Measurements from ENCODE around the gene MBNL1. TPM values are rescaled to one million over a fixed set of nuclear protein-coding genes. Genes with fewer than 3 reads are reported as not detected.

MBNL1 gene
- polyA plus RNA-seq (56.4 to 71.2 TPM (median 58.3 TPM) in 3 replicates), polyA minus RNA-seq (98.5 to 233 TPM (median 221 TPM) in 3 replicates)
- 46.2 TPM for polyA plus RNA-seq (2011; ENCODE audit: low read depth)
- polyA plus RNA-seq (2011; cell fraction: cytosol; rRNA removed) = 49.0 and 54.8 TPM in 2 replicates
- polyA plus RNA-seq (2011; cell fraction: nucleus; rRNA removed) = 76.5 and 82.3 TPM in 2 replicates
- polyA plus RNA-seq (2012; ENCODE audit: low replicate concordance) = 26.3 and 45.5 TPM in 2 replicates
- polyA minus RNA-seq (2011; cell fraction: cytosol; rRNA and poly(A)+ RNA removed) = 130 TPM
- polyA minus RNA-seq (2011; cell fraction: nucleus; rRNA and poly(A)+ RNA removed) = 153 and 237 TPM in 2 replicates

GRCh38 chr3:152268555-152269055 lies at the start of gene MBNL1:
Gene MBNL1, plus strand, starts transcription at chr3:152268929. Its CDS starts 31,265 bp downstream, at chr3:152300194.
- H3K4me3 ChIP-seq (ENCODE audit: control insufficient read depth in 2 of 3, extremely low read depth in 1 of 3, insufficient read depth in 2 of 3, low read depth in 1 of 3, low read length in 3 of 3) = peak within 1 kb of the TSS; percentile 71 to 90 (median 89)
- peaks cover 39% of the 10 kb centered on the region for H3K4me1 ChIP-seq (ENCODE audit: control insufficient read depth, extremely low read depth, insufficient read depth, low read length)
- H3K9me3 ChIP-seq (ENCODE audit: control insufficient read depth, low read depth, low read length) = no peaks in the 10 kb centered on the region
- no peak for DNase-seq (ENCODE audit: low read depth, low spot score)
- peaks cover 46% of the 10 kb centered on the region for H3K79me2 ChIP-seq (ENCODE audit: control insufficient read depth, insufficient read depth, low read length)
- H3K36me3 ChIP-seq (ENCODE audit: control insufficient read depth in 2 of 2, extremely low read depth in 1 of 2, insufficient read depth in 2 of 2, low read length in 2 of 2) = no peaks in the 10 kb centered on the region
- no peaks in the 10 kb centered on the region for H4K20me1 ChIP-seq (ENCODE audit: control insufficient read depth, extremely low read depth, insufficient read depth, low read length)
- no peaks in the 10 kb centered on the region for H3K9me1 ChIP-seq (ENCODE audit: control insufficient read depth, extremely low read depth, insufficient read depth, low read length)
- peak within 1 kb of the TSS; percentile 72 for H2AFZ ChIP-seq (ENCODE audit: control insufficient read depth, low read length)
- peak within 1 kb of the TSS; percentile 85 for H3K27ac ChIP-seq (ENCODE audit: control insufficient read depth, insufficient read depth, low read length)
- peak within 1 kb of the TSS; percentile 90 for H3K4me2 ChIP-seq (ENCODE audit: control insufficient read depth, extremely low read depth, insufficient read depth, low read depth, low read length)
- no peaks in the 10 kb centered on the region for H3K27me3 ChIP-seq (ENCODE audit: control insufficient read depth, extremely low read depth, insufficient read depth, low read length)
- FAIRE-seq = no peak
- TF ChIP-seq CTCF (optimal IDR thresholded peaks at IDR 0.05 in 1 of 3, IDR thresholded peaks at IDR 0.05 in 1 of 3, conservative IDR thresholded peaks at IDR 0.05 in 1 of 3; ENCODE audit: extremely low read depth in 1 of 3, insufficient read depth in 2 of 3, low read length in 3 of 3) (peak in 1 of 3 experiments; percentile 12), EZH2 (IDR thresholded peaks at IDR 0.05; ENCODE audit: low read length) (no peak)
- H3K9ac ChIP-seq (ENCODE audit: control insufficient read depth, extremely low read depth, insufficient read depth, low read length) = peak within 1 kb of the TSS; percentile 87
- dilution Hi-C loops (cut with MboI; ENCODE audit: extremely low pct_ligation_motif_present, low sequenced_read_pairs) = no loop called here

GRCh38 chr3:152219216-152219615 lies 49.5 kb upstream of the MBNL1 start:
- DNase-seq (ENCODE audit: low read depth, low spot score) (no peak), FAIRE-seq (no peak)
- Histone ChIP-seq H2AFZ (ENCODE audit: control insufficient read depth, low read length) (no peak overlapping the region), H3K27me3 (ENCODE audit: control insufficient read depth, extremely low read depth, insufficient read depth, low read length) (no peaks in the 10 kb centered on the region), H3K4me2 (ENCODE audit: control insufficient read depth, extremely low read depth, insufficient read depth, low read depth, low read length) (no peak overlapping the region), H3K36me3 (ENCODE audit: control insufficient read depth in 2 of 2, extremely low read depth in 1 of 2, insufficient read depth in 2 of 2, low read length in 2 of 2) (no peaks in the 10 kb centered on the region), H3K9me1 (ENCODE audit: control insufficient read depth, extremely low read depth, insufficient read depth, low read length) (no peaks in the 10 kb centered on the region), H4K20me1 (ENCODE audit: control insufficient read depth, extremely low read depth, insufficient read depth, low read length) (no peaks in the 10 kb centered on the region), H3K27ac (ENCODE audit: control insufficient read depth, insufficient read depth, low read length) (no peak overlapping the region), H3K79me2 (ENCODE audit: control insufficient read depth, insufficient read depth, low read length) (no peaks in the 10 kb centered on the region), H3K9me3 (ENCODE audit: control insufficient read depth, low read depth, low read length) (no peaks in the 10 kb centered on the region), H3K4me3 (ENCODE audit: control insufficient read depth in 2 of 3, extremely low read depth in 1 of 3, insufficient read depth in 2 of 3, low read depth in 1 of 3, low read length in 3 of 3) (no peak overlapping the region), H3K9ac (ENCODE audit: control insufficient read depth, extremely low read depth, insufficient read depth, low read length) (no peak overlapping the region), H3K4me1 (ENCODE audit: control insufficient read depth, extremely low read depth, insufficient read depth, low read length) (peaks cover 8% of the 10 kb centered on the region)
- dilution Hi-C loops (cut with MboI; ENCODE audit: extremely low pct_ligation_motif_present, low sequenced_read_pairs) = no loop called here
- TF ChIP-seq CTCF (optimal IDR thresholded peaks at IDR 0.05 in 1 of 3, IDR thresholded peaks at IDR 0.05 in 1 of 3, conservative IDR thresholded peaks at IDR 0.05 in 1 of 3; ENCODE audit: extremely low read depth in 1 of 3, insufficient read depth in 2 of 3, low read length in 3 of 3) (no peak), EZH2 (IDR thresholded peaks at IDR 0.05; ENCODE audit: low read length) (no peak)
